HG02840 (cell line): ENCODE data around the gene KRTAP5-8.
"Not testable (repeated sequence)": the region's sequence is repeated elsewhere in the genome, so short reads cannot be mapped to it uniquely, and the experiment has no call there.

Experiments used
- ATAC-seq: cut with Tn5 transposase; IDR thresholded peaks from one replicate; pipeline ENCODE4 v1.9.1; 2021; ENCODE audit warnings: mild to moderate bottlenecking, moderate library complexity, moderate number of reproducible peaks; ENCODE audit not compliant: unreplicated experiment, low FRiP score

The KRTAP5-8 gene

GRCh38 chr11:71568704-71569349 lies 31.0 kb downstream of the KRTAP5-8 start:
- ATAC-seq, result no peak

- not testable (repeated sequence) for ATAC-seq
Observed at GRCh38 chr11:71571101-71571850, 33.5 kb downstream of the KRTAP5-8 start.

- no peak for ATAC-seq
Observed at GRCh38 chr11:71572811-71573210, 35.0 kb downstream of the KRTAP5-8 start.

DNA sequence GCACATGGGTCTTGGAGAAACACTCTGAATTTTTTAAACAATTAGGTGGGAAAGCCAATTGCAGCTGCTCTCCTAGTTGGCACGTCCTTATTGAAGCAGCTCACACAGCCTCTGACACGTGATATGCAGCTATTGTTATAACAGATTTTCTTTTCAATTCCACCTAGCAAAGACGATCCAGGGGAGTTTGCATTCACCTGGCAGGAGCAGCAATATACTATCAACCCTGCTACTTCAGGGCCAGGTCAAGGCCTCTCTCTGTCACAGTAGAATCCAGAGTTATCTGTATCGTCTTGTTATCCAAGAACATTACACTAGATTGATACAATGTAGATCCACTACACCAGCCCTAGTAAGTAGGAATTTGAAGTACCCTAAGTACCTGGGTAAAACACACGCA lies 36.6 kb downstream of the KRTAP5-8 start:
- ATAC-seq, result no peak

- no peak for ATAC-seq
Observed at GRCh38 chr11:71575723-71576424, 38.0 kb downstream of the KRTAP5-8 start.

GRCh38 chr11:71576688-71577465 lies 39.1 kb downstream of the KRTAP5-8 start:
- ATAC-seq, result not testable (repeated sequence)

DNA sequence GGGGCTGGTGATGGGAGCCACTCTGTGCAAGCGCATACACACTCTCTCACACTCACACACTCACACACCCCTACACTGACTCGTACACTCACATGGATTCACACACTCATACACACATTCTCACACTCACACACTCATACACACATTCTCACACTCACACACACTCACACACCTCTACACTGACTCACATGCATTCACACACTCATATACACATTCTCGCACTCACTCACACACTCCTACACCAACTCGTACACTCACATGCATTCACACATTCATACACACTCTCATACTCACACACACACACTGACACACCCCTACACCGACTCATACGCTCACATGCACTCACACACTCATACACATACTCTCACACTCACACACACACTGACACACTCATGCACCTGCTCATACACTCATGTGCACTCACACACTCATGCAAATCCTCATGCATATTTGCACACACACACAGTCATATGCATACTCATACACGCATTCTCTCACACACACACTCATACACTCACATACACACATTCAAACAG lies 39.7 kb downstream of the KRTAP5-8 start:
- no peak for ATAC-seq

DNA sequence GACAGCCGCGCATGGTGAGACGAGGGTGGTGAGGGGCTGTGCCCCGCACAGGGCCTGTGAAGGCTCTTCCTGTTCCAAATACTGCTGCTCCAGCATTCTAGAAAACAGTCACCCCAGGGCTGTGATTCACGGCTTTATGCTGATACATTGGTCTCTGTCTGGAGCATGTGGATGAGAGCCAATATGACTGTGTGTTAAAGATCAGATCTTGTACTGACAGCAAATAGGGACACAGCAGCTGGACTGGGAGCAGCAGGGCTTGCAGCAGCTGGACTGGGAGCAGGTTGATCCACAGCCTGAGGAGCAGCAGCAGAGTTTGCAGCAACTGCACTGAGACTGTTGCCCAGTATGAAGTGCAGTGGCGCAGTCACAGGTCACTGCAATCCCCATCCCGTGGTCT lies 41.7 kb downstream of the KRTAP5-8 start:
- not testable (repeated sequence) for ATAC-seq

DNA sequence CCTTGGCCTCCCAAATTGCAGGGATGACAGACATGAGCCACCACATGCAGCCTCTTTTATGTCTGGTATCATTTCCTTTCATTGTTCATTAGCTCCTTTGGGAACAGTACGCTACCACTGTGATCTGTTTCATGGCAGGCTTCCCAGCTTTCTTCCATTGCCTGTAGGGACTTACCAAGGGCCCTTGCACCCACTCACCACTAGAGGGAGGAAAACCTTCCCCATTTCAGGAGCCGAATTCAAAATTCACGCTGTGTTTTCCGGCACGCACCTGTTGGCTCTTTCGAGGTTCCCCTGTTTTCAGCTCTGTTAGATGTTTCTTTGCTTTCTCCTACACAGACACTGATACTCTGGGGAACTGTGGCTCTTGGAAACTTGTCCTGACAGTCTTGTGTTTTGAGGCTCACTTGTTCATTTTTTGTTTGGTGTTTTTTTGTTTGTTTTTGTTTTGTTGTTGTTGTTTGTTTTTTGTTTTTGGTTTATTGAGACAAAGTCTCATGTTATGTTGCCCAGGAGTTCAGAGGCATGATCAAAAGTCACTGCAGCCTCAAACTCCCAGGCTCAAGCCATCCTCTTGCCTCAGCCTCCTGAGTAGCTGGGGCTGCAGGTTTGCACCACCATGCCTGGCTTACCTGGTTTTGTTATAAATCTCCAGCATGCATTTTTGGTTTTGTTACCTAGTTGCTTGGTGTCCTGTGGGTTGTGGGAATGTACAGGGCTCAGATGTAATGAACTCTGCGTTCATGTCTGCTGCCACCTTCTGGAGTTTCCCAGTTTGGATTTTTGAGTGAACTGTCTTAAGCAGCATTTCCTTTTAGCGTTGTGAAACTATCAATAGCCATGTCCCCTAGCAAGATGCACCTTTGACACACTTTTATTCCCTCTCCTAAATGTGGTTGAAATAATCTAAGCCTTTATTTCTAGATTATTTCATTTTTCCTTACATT lies 42.5 kb downstream of the KRTAP5-8 start:
- ATAC-seq, result no peak

DNA sequence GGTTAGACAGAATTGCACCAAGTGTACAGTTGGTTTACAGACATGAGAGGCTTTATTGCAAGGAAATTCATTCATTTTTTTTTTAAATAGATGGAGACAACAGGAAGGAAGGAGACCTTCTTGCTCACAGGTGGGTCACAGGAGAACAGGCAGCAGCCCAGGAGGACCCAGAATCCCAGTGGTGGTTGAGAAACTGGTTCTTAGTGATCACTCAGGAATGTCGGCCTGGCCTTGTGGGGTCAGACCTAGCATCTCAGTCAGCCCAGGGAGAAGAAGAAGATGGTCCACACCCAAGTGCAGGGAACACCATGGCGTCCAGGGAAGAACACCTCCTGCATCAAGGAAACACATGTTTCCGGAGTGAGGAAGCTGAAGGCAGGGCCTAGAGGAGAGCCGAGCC lies 44.0 kb downstream of the KRTAP5-8 start:
- no peak for ATAC-seq

DNA sequence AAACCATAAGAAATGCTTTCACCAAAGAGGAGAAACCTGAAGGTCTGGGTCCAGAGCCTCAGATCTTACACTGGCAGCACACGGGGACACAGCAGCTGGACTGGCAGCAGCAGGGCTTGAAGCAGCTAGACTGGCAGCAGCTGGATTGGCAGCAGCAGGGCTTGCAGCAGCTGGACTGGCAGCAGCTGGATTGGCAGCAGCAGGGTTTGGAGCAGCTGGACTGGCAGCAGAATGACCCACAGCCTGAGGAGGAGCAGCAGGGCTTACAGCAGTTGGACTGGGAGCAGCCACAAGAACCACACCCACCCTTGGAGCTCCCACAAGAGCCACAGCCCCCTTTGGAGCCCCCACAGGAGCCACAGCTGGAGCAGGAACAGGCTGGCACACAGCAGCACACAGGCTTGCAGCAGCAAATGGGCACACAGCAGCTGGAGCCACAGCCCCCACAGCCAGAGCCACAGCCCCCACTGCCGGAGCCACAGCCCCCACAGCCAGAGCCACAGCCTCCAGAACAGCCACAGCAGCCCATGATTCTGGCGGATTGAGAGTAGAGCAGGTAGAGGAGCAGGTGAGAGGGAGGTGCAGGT lies 44.6 kb downstream of the KRTAP5-8 start, which contains the start of gene KRTAP5-11:
Gene KRTAP5-11 (minus strand): TSS at position 567 of the 587 bp plus-strand sequence. CDS start 38 bp downstream, at position 529.
- no peak for ATAC-seq

DNA sequence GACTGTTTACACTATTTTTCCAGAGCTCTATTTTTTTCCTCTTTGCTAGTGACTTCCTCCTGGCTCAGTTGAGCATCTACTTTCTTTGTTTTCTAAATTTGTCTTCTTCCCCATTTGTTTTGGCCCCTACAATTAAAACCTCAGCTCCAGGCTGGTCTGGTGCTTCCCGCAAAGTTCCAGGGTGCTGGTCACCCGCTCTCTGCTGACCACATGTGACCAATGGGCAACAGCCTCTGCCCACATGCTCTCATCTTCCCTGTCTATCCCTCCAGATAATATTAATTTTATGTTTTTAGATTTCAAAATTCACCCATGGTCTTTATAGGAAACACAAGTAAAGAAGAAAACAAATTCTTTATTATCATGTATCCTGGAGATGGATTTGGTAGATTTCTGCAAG lies 45.1 kb downstream of the KRTAP5-8 start:
- not testable (repeated sequence) for ATAC-seq

DNA sequence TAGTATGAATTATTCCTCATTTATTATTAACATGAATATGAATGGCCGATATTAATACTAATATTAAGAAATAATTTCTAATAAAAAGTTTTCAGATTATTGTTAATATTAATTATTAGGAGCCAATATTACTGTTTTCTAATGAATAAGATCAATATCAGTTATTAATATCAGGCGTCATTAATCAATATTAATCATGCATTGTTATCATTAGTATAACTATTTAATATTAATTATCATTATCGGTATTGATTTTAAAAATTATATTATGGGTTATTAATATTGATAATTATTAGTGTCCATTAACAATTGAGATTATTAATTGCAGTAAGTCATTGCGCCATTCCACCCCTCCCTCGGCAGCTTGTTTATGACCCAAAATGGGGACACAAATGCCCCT lies 47.8 kb downstream of the KRTAP5-8 start:
- not testable (repeated sequence) for ATAC-seq

DNA sequence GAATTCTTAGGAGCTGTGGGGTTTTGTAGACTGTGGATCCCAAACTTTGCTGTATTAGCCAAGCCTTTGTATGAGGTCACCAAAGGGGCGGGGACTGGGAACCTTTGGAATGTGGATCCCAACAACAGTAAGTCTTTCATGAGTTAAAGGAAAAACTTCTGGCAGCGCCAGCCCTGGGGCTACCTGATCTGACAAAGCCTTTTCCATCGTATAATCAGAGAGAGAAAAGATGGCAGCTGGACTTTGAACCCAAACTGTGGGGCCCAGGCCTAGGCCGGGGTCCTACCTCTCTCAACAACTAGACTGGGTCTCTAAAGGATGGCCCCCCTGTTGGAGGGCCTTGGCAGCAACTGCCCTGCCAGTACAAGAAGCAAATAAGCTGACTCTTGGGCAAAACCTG lies 50.5 kb downstream of the KRTAP5-8 start:
- not testable (repeated sequence) for ATAC-seq
